OCI-LY3 (cell line): ENCODE measurements around the gene HSBP1.

ENCODE experiments used
- H2AFZ ChIP-seq: fragments of 200-600, 300-600 bp; shearing (Covaris generic); 2 replicates; pipeline ENCODE4 v1.6.0; 2014; ENCODE audit warnings: antibody characterized with exemption, low read depth, low read length
- H3K27ac ChIP-seq: fragments of 200-600, 300-600 bp; sonication (generic); 2 replicates; pipeline ENCODE4 v1.5.1; 2014; ENCODE audit warnings: mild to moderate bottlenecking, low read length, moderate library complexity, mixed read lengths
- H3K27me3 ChIP-seq: fragments of 200-600, 300-600 bp; sonication (generic); 2 replicates; pipeline ENCODE4 v1.6.1; 2014; ENCODE audit warnings: low read depth, low read length, mixed read lengths
- H3K36me3 ChIP-seq: fragments of 200-600, 300-600 bp; sonication (generic); replicated peaks from 2 replicates; pipeline ENCODE3; 2014; ENCODE audit warnings: low read depth, low read length, mixed read lengths
- H3K4me1 ChIP-seq: fragments of 300-600, 200-600 bp; sonication (generic); 2 replicates; pipeline ENCODE4 v1.6.1; 2014; ENCODE audit warnings: low read length, mixed read lengths
- H3K4me2 ChIP-seq: fragments of 200-600, 300-600 bp; sonication (generic); 2 replicates; pipeline ENCODE4 v1.6.1; 2014; ENCODE audit warnings: low read length, mixed read lengths
- H3K4me3 ChIP-seq: fragments of 300-600, 200-600 bp; sonication (generic); 2 replicates; pipeline ENCODE4 v1.5.1; 2014; ENCODE audit warnings: antibody characterized with exemption, mild to moderate bottlenecking, low read length, moderate library complexity
- H3K79me2 ChIP-seq: fragments of 300-600, 200-600 bp; shearing (Covaris generic); 2 replicates; pipeline ENCODE4 v1.6.1; 2014; ENCODE audit warnings: mild to moderate bottlenecking, low read length, mixed read lengths
- H3K9ac ChIP-seq: fragments of 300-600, 200-600 bp; shearing (Covaris generic); 2 replicates; pipeline ENCODE4 v1.6.0; 2014; ENCODE audit warnings: mild to moderate bottlenecking, low read length, moderate library complexity
- H3K9me3 ChIP-seq: fragments of 200-600, 300-600 bp; shearing (Covaris generic); 2 replicates; pipeline ENCODE4 v1.6.1; 2014; ENCODE audit warnings: low read length, mixed read lengths; ENCODE audit not compliant: insufficient read depth
- H4K20me1 ChIP-seq: fragments of 200-600, 300-600 bp; sonication (generic); 2 replicates; pipeline ENCODE4 v1.6.1; 2016; ENCODE audit warnings: low read length, mixed read lengths; ENCODE audit not compliant: insufficient read depth
- EZH2phosphoT487 ChIP-seq: fragments of 200-600 bp; shearing (Covaris generic); IDR thresholded peaks from 2 replicates; pipeline ENCODE4 v1.6.1; 2018; ENCODE audit warnings: antibody characterized with exemption, mixed run types, low read depth
- TF ChIP-seq, protein P1 (sequence below): fragments of 200-600, 300-600 bp; sonication (generic); IDR thresholded peaks from 2 replicates; pipeline ENCODE4 v1.5.1; 2014; ENCODE audit warnings: antibody characterized with exemption, low read length, low read depth

The HSBP1 gene

DNA sequence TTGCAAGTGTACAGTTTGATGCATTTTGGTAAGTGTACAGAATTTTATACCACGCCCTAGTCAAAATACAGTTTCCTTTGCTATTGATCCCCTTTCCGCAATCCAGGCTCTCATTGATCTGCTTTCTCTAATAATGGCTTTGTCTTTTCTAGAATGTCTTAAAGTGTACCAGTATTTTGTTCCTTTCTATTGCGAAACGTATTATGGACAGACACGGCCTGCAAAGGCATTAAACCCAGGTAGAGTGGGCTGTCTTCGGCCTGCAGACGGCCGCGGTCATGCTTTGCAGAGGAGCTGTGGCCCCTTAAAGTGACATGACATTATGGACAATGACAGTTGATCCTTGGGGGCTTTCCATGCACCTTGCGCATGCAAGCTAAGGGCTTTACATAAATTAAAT is 15.9 kb upstream of the HSBP1 start:
- Histone ChIP-seq H2AFZ (no peak overlapping the region), H3K4me1 (peaks cover 26% of the 10 kb centered on the region), H3K9me3 (no peaks in the 10 kb centered on the region), H3K79me2 (no peaks in the 10 kb centered on the region), H3K9ac (no peak overlapping the region), H3K27ac (no peak overlapping the region), H4K20me1 (no peaks in the 10 kb centered on the region), H3K4me2 (no peak overlapping the region), H3K27me3 (0 out of 2 replicates have a peak, but pooled peaks cover 4% of the 10 kb centered on the region), H3K36me3 (no peaks in the 10 kb centered on the region), H3K4me3 (no peak overlapping the region)
- no peak for TF ChIP-seq EZH2phosphoT487
- TF ChIP-seq, protein P1, sequence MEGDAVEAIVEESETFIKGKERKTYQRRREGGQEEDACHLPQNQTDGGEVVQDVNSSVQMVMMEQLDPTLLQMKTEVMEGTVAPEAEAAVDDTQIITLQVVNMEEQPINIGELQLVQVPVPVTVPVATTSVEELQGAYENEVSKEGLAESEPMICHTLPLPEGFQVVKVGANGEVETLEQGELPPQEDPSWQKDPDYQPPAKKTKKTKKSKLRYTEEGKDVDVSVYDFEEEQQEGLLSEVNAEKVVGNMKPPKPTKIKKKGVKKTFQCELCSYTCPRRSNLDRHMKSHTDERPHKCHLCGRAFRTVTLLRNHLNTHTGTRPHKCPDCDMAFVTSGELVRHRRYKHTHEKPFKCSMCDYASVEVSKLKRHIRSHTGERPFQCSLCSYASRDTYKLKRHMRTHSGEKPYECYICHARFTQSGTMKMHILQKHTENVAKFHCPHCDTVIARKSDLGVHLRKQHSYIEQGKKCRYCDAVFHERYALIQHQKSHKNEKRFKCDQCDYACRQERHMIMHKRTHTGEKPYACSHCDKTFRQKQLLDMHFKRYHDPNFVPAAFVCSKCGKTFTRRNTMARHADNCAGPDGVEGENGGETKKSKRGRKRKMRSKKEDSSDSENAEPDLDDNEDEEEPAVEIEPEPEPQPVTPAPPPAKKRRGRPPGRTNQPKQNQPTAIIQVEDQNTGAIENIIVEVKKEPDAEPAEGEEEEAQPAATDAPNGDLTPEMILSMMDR: no peak

- no peak overlapping the region for H3K27ac ChIP-seq
- TF ChIP-seq, protein P1: peak; percentile 68
- TF ChIP-seq EZH2phosphoT487: no peak
- H3K9me3 ChIP-seq: no peaks in the 10 kb centered on the region
- H3K4me3 ChIP-seq: 0 out of 2 replicates have a peak overlapping the region, but pooled peaks have one; percentile 12
- H3K79me2 ChIP-seq: no peaks in the 10 kb centered on the region
- peak overlapping the region; percentile 41 for H3K4me2 ChIP-seq
- H3K9ac ChIP-seq: no peak overlapping the region
- H3K36me3 ChIP-seq: no peaks in the 10 kb centered on the region
- 0 out of 2 replicates have a peak, but pooled peaks cover 9% of the 10 kb centered on the region for H3K27me3 ChIP-seq
- H2AFZ ChIP-seq: no peak overlapping the region
- no peaks in the 10 kb centered on the region for H4K20me1 ChIP-seq
- H3K4me1 ChIP-seq: peaks cover 26% of the 10 kb centered on the region
These were observed 15.4 kb upstream of the HSBP1 start for GRCh38 chr16:83792391-83792790.

GRCh38 chr16:83793179-83793578 is 14.6 kb upstream of the HSBP1 start:
- peaks cover 26% of the 10 kb centered on the region for H3K4me1 ChIP-seq
- H2AFZ ChIP-seq: no peak overlapping the region
- peak overlapping the region; percentile 12; the same call in 1 of the 2 replicates for H3K4me3 ChIP-seq
- H3K9ac ChIP-seq: no peak overlapping the region
- no peaks in the 10 kb centered on the region for H3K9me3 ChIP-seq
- peak overlapping the region; percentile 41 for H3K4me2 ChIP-seq
- no peaks in the 10 kb centered on the region for H4K20me1 ChIP-seq
- peaks cover 13% of the 10 kb centered on the region; the same call in 1 of the 2 replicates for H3K27me3 ChIP-seq
- H3K36me3 ChIP-seq: no peaks in the 10 kb centered on the region
- no peaks in the 10 kb centered on the region for H3K79me2 ChIP-seq
- no peak overlapping the region for H3K27ac ChIP-seq
- TF ChIP-seq EZH2phosphoT487: no peak
- TF ChIP-seq, protein P1: no peak

DNA sequence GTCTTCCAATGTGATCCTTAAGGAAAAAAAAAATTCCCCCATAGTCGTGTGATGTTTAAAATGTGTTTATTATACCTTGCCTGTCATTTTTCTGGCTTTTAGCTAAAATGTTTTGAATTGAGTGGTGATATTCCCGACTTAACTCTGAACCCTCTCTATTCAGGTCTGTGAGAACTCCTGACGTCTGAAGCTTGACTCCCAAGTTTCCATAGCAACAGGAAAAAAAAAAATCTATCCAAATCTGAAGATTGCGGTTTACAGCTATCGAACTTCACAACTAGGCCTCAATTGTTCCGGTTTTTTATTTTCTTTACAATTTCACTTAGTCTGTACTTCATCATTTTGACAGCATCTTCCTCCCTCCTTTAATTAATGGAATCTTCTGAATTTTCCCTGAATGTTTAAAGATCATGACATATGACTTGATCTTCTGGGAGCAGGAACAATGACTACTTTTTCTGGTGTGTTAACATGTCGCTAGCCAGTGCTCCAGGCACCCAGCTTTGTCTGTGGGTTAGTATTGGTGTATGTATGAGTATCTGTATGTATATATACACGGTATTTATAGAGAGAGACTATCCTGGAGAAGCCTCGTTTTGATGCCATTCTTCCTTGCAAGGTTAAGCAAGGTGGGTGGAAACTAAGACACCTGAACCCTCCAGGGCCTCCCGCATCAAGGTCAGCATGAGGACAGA is 12.8 kb upstream of the HSBP1 start:
- H3K9ac ChIP-seq: no peak overlapping the region
- no peak overlapping the region for H3K27ac ChIP-seq

More for the DNA sequence above, 12.8 kb upstream of the HSBP1 start:
- Histone ChIP-seq H2AFZ (no peak overlapping the region), H3K79me2 (no peaks in the 10 kb centered on the region), H3K4me1 (peaks cover 24% of the 10 kb centered on the region), H3K9me3 (no peaks in the 10 kb centered on the region), H3K4me2 (no peak overlapping the region), H3K4me3 (no peak overlapping the region), H4K20me1 (no peaks in the 10 kb centered on the region), H3K36me3 (no peaks in the 10 kb centered on the region), H3K27me3 (peaks cover 23% of the 10 kb centered on the region)
- TF ChIP-seq EZH2phosphoT487: no peak
- TF ChIP-seq, protein P1: no peak
